Activated CD8-positive, alpha-beta memory T cell treated with anti-CD3 and anti-CD28 coated beads, Interleukin-2, amount 10 ng/mL, durations not matched to agents 7 days and 5 days (primary cell): ENCODE data around the gene DENND6B. TPM values are rescaled to one million over a fixed set of nuclear protein-coding genes. Genes with fewer than 3 reads are reported as not detected.

Experiments
- ATAC-seq: fragments of 150-1000 bp; cut with Tn5 transposase; one replicate; pipeline ENCODE4 v1.10.0; 2021; ENCODE audit warnings: moderate library complexity
- CTCF ChIA-PET: fragments of 350-600 bp; sonication (Branson Sonifier 250); formaldehyde crosslinking; loops from one replicate; lab custom pipeline; 2021; ENCODE audit warnings: antibody characterized with exemption; lab: Charles Lee
- DNase-seq: peaks from one replicate; pipeline ENCODE4 v3.0.0-alpha.2; 2020
- H3K27ac Mint-ChIP-seq: one replicate; pipeline ENCODE4 v1.8.0; 2021; ENCODE audit warnings: mild to moderate bottlenecking, mixed read lengths
- H3K27me3 Mint-ChIP-seq: one replicate; pipeline ENCODE4 v1.8.0; 2021; ENCODE audit warnings: mixed read lengths
- H3K36me3 Mint-ChIP-seq: one replicate; pipeline ENCODE4 v1.8.0; 2021; ENCODE audit warnings: mild to moderate bottlenecking, mixed read lengths
- H3K4me1 Mint-ChIP-seq: one replicate; pipeline ENCODE4 v1.8.0; 2021; ENCODE audit warnings: mixed read lengths
- H3K4me3 Mint-ChIP-seq: one replicate; pipeline ENCODE4 v1.8.0; 2021; ENCODE audit warnings: mild to moderate bottlenecking, moderate library complexity, mixed read lengths
- H3K9me3 Mint-ChIP-seq: one replicate; pipeline ENCODE4 v1.8.0; 2022; ENCODE audit warnings: low read depth, mixed read lengths
- total RNA-seq, 2 experiments: library from RNA; stranded (reverse); gene quantifications; one replicate each; pipeline ENCODE4 v1.2.3, GENCODE V29; 2021

The DENND6B gene
- total RNA-seq, 2 experiments from 2014 or later: 5.7 to 8.8 TPM

GRCh38 chr22:50262973-50263617 lies 63.7 kb downstream of the DENND6B start:
- CTCF ChIA-PET: interaction anchor here (1.4 to 2.1 kb wide), 5 partner anchors 10 to 358 kb away, joined by 3 to 6 read pairs (median 4); no protein-coding TSS in a partner anchor
- ATAC-seq: no peak
- H3K9me3 Mint-ChIP-seq: no peaks in the 10 kb centered on the region

GRCh38 chr22:50262460-50262911 lies 64.3 kb downstream of the DENND6B start:
- CTCF ChIA-PET: interaction anchor here (0.8 to 2.1 kb wide), 8 partner anchors 10 to 358 kb away, joined by 3 to 8 read pairs (median 4); no protein-coding TSS in a partner anchor
- no peaks in the 10 kb centered on the region for H3K36me3 Mint-ChIP-seq
- H3K27ac Mint-ChIP-seq: no peak overlapping the region
- H3K9me3 Mint-ChIP-seq: no peaks in the 10 kb centered on the region
- no peak for ATAC-seq
- peaks cover 6% of the 10 kb centered on the region for H3K4me1 Mint-ChIP-seq
- no peak for DNase-seq
- H3K27me3 Mint-ChIP-seq: peaks cover 6% of the 10 kb centered on the region
- H3K4me3 Mint-ChIP-seq: peak overlapping the region; percentile 46

More at GRCh38 chr22:50262973-50263617, 63.7 kb downstream of the DENND6B start:
- DNase-seq: no peak
- Mint-ChIP-seq H3K4me1 (peaks cover 8% of the 10 kb centered on the region), H3K27me3 (peaks cover 6% of the 10 kb centered on the region), H3K36me3 (no peaks in the 10 kb centered on the region), H3K27ac (no peak overlapping the region), H3K4me3 (no peak overlapping the region)

- H3K27ac Mint-ChIP-seq: no peak within 1 kb of the TSS
- peak within 1 kb of the TSS; percentile 46 for H3K4me3 Mint-ChIP-seq
- no peaks in the 10 kb centered on the region for H3K9me3 Mint-ChIP-seq
- H3K36me3 Mint-ChIP-seq: no peaks in the 10 kb centered on the region
- DNase-seq: no peak
- ATAC-seq: peak; percentile 21
- H3K27me3 Mint-ChIP-seq: peaks cover 6% of the 10 kb centered on the region
- CTCF ChIA-PET: interaction anchor here (0.8 to 2.1 kb wide), 8 partner anchors 9 to 359 kb away, joined by 3 to 8 read pairs (median 4); partner anchors contain the start of gene HDAC10
- peaks cover 6% of the 10 kb centered on the region for H3K4me1 Mint-ChIP-seq
These were observed 65.0 kb downstream of the DENND6B start, which contains the start of gene MAPK12 for GRCh38 chr22:50261615-50262459. TSS of gene MAPK12 (minus strand) at chr22:50261683. CDS start at chr22:50261509, 174 bp downstream.

GRCh38 chr22:50260801-50261614 lies 65.8 kb downstream of the DENND6B start:
- H3K36me3 Mint-ChIP-seq: no peaks in the 10 kb centered on the region
- CTCF ChIA-PET: interaction anchor here (1.3 to 2.1 kb wide), 3 partner anchors 10 to 81 kb away, joined by 4 to 8 read pairs (median 5); partner anchors contain the start of gene HDAC10
- ATAC-seq (peak; percentile 55), DNase-seq (no peak)
- peaks cover 6% of the 10 kb centered on the region for H3K4me1 Mint-ChIP-seq
- H3K9me3 Mint-ChIP-seq: no peaks in the 10 kb centered on the region
- H3K4me3 Mint-ChIP-seq: peak overlapping the region; percentile 20
- peaks cover 6% of the 10 kb centered on the region for H3K27me3 Mint-ChIP-seq
- H3K27ac Mint-ChIP-seq: no peak overlapping the region

- Mint-ChIP-seq H3K27me3 (peaks cover 6% of the 10 kb centered on the region), H3K9me3 (no peaks in the 10 kb centered on the region), H3K4me3 (peak overlapping the region; percentile 20), H3K36me3 (no peaks in the 10 kb centered on the region), H3K4me1 (peaks cover 6% of the 10 kb centered on the region), H3K27ac (no peak overlapping the region)
- DNase-seq (no peak), ATAC-seq (no peak)
- CTCF ChIA-PET: interaction anchor here (1.9 kb wide), 1 partner anchor 15 kb away, joined by 8 read pairs; no protein-coding TSS in a partner anchor
These were observed 66.4 kb downstream of the DENND6B start for GRCh38 chr22:50260434-50260800.

- ATAC-seq (no peak), DNase-seq (no peak)
- Mint-ChIP-seq H3K9me3 (no peaks in the 10 kb centered on the region), H3K36me3 (no peaks in the 10 kb centered on the region), H3K27ac (no peak overlapping the region), H3K4me3 (no peak overlapping the region), H3K27me3 (peaks cover 6% of the 10 kb centered on the region), H3K4me1 (peaks cover 6% of the 10 kb centered on the region)
- CTCF ChIA-PET: interaction anchor here (1.2 to 1.5 kb wide), 2 partner anchors 13 to 239 kb away, joined by 5 read pairs; no protein-coding TSS in a partner anchor
These were observed 67.5 kb downstream of the DENND6B start for GRCh38 chr22:50259302-50259701.

Other genes with a start within 250 kb of the DENND6B start
- gene MLC1, start 241.6 kb downstream of the DENND6B start, total RNA-seq: 1 to 10 TPM; 1.9 to 2.9 TPM
- under 1 TPM in 1 of 2 experiments, not detected in 1; 0.23 TPM for gene MOV10L1, start 237.0 kb downstream of the DENND6B start, total RNA-seq
- 1 to 10 TPM; 1.3 to 1.8 TPM for gene PANX2, start 156.3 kb downstream of the DENND6B start, total RNA-seq
- 100 to 1,000 TPM; 141 to 177 TPM for gene TRABD, start 141.1 kb downstream of the DENND6B start, total RNA-seq
- 10 to 100 TPM; 30.0 to 35.6 TPM for gene SELENOO, start 126.0 kb downstream of the DENND6B start, total RNA-seq
- gene TUBGCP6, start 82.0 kb downstream of the DENND6B start, total RNA-seq: 10 to 100 TPM; 60.9 to 72.0 TPM
- 10 to 100 TPM; 75.2 to 96.3 TPM for gene HDAC10, start 75.7 kb downstream of the DENND6B start, total RNA-seq
- gene MAPK12, start 65.3 kb downstream of the DENND6B start, total RNA-seq: 10 to 100 TPM; 13.9 to 15.8 TPM
- gene MAPK11, start 56.6 kb downstream of the DENND6B start, total RNA-seq: 10 to 100 TPM; 16.5 to 18.5 TPM
- 10 to 100 TPM; 23.4 to 26.6 TPM for gene PLXNB2, start 19.4 kb downstream of the DENND6B start, total RNA-seq
- gene PPP6R2, start 16.3 kb upstream of the DENND6B start, total RNA-seq: 10 to 100 TPM; 78.7 to 98.0 TPM
- 100 to 1,000 TPM; 192 to 207 TPM for gene SBF1, start 148.0 kb upstream of the DENND6B start, total RNA-seq
- gene ADM2, start 154.5 kb upstream of the DENND6B start, total RNA-seq: 1 to 10 TPM; 4.7 to 5.3 TPM
- gene MIOX, start 159.8 kb upstream of the DENND6B start, total RNA-seq: under 1 TPM; 0.23 to 0.61 TPM
- 100 to 1,000 TPM in 1 of 2 experiments, 10 to 100 TPM in 1; 98.6 to 138 TPM for gene LMF2, start 180.7 kb upstream of the DENND6B start, total RNA-seq
- gene NCAPH2, start 181.2 kb upstream of the DENND6B start, total RNA-seq: 100 to 1,000 TPM; 136 to 181 TPM
- gene SCO2, start 198.6 kb upstream of the DENND6B start, total RNA-seq: 10 to 100 TPM in 1 of 2 experiments, 1 to 10 TPM in 1; 9.1 to 11.6 TPM
- gene TYMP, start 203.0 kb upstream of the DENND6B start, total RNA-seq: 100 to 1,000 TPM in 1 of 2 experiments, 10 to 100 TPM in 1; 93.1 to 108 TPM
- 10 to 100 TPM; 10.2 to 12.0 TPM for gene KLHDC7B, start 218.9 kb upstream of the DENND6B start, total RNA-seq
- under 1 TPM; 0.76 to 0.96 TPM for gene SYCE3, start 235.9 kb upstream of the DENND6B start, total RNA-seq